NOMO-1 treated with DMSO at 0.1 percent for 48 hours (cell line): ENCODE data around the gene CELSR3.

Experiments
- DNase-seq: peaks from one replicate; lab custom pipeline; 2025; ENCODE audit not compliant: unreplicated experiment; lab: John Stamatoyannopoulos, UW

Gene CELSR3

GRCh38 chr3:48686538-48687219 lies 24.0 kb upstream of the CELSR3 start:
- DNase-seq: no peak

DNA sequence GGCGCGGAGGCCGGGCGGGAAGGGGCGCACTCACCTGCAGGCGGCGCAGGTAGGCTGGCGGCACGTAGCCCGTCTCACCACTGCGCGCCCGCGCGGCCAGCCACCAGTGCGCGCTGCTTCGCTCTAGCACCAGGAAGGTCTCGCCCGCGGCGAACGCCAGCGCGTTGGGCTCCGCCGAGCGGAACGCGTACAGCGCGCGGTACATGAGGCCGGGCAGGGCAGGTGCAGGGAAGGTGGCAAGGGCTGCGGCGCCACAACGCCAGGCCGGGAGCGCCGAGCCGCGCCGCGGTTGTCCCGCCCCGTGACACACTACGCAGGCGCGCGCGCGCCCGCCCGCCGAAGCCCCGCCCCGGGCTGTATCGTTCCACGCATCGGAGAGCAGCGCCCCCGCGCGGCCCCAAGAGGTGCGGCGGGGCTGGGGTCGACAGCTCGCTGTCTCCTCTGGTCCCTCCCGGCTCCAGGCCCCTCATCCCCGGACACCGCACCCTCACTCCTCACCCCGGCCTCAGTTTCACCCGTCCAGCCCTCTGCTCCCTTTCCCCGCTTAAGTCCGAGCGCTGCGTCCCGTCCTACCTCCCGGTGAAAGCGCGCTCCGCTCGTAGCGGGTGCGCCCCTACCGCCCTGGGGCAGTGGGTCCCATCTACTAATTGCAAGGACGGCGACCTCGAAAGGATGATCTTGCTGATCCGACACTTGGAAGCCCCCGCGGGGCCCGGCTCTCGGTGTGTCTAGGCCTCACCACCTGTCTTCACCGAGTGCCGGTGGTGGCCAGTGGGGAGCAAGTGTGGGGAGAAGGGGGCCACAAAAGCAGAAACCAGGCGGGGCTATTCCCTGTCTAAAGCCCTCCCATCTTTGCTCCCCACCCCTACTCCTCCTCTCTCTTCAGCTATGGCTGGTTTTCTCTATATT lies 23.2 kb upstream of the CELSR3 start, which contains the start of gene NCKIPSD:
NCKIPSD (minus strand) TSS at position 313 of the 909 bp plus-strand sequence; CDS start at position 205, 108 bp downstream.
- peak; percentile 71 for DNase-seq

GRCh38 chr3:48685293-48685602 lies 22.6 kb upstream of the CELSR3 start:
- DNase-seq: no peak

DNA sequence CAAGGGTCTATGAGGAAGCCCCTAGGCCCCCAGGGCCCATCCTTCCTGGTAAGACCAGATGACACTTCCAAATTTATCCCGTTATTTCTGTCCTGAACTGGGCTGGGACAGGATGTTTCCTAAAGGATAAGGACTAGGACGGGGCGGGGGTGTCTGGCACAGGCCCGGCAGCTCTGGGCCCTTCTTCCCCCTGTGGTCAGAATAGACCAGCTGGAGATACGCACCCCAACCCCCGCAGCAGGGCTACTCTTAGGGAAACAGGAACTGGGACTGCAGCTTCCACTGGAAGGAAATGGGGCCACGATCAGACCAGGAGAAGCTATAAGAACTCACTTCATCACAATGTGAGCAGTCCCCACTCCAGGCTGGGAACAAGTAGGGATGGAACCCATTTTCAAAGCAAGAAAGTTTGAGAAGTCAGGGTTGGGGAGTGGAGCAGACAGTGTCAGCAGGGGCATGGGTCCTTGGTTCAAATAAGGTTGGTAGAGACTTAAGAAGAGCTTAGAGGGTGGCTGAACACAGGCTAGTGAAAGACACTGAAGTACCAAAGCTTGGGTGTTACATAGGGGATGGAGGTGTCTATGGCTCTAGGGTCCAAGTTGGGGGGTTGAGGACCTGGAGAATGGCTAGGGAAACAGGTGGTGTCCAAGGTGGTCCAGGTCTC lies 21.9 kb upstream of the CELSR3 start:
- peak; percentile 22 for DNase-seq

- no peak for DNase-seq
Observed at GRCh38 chr3:48684054-48684349, 21.3 kb upstream of the CELSR3 start.

DNA sequence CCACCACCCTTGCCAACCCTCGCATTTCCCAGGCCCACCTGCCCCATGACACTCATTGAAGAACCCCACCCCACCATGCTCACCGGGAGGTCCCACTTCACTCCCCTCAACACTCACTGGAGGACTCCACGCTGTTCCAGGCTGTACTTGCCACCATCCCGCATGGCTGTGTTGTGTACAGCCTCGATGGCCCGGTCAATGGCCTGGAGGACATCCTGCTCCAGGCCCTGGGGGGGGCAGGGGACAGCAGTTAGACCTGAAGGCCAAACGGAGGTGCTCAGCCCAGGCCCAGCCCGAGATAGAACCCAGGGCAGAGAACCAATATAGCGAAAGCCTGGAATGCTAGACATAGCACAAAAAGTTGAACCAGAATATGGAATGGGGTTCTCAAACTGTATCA lies 20.1 kb upstream of the CELSR3 start:
- no peak for DNase-seq

DNA sequence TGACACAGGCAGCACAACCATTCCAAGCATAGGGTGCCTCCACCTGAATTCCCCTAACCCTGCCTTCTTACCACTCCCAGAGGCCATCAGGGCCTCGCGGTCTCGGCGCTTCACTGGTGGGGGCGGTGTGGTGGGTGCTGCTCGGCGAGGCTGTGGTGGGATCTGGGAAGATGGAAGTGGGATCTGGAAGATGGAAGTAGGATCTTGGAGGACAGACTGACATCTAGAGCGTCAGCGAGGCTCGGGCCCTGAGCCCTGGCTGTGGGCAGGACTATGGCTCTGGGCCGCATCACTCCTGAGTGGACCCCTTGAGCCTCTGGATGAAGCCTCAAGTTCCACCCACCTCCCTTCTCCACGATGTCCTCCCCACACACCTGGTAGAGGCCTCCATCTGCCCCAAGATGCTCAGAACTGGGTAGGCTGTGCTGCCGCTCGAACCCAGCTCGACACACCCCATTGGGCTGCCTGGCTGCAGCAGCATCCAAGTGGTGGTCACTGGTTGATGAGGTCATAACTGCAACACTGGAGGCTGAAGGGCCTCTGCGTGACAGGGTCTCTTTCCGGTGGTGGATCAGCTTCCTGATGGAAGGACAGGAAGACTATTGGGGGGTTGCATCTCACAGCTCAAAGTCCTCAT lies 19.4 kb upstream of the CELSR3 start:
- no peak for DNase-seq

DNA sequence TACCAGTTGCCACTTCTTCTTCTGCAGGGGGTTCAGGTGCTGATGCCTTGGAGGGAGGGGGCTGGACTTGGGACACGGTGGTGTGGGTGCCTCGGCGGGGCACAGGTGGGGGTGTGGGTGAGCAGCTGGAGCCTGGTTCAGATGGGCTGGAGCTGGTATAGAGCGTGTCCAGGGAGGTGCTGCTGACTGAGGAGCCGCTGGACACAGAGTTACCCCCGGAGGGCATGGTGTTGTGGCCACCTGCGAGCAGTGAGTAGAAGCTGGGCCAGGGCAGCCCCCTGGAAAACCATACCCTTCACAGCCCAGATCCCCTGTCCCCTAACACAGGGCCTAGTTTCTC lies 18.8 kb upstream of the CELSR3 start:
- no peak for DNase-seq

GRCh38 chr3:48680811-48681540 lies 18.3 kb upstream of the CELSR3 start:
- DNase-seq: no peak

DNA sequence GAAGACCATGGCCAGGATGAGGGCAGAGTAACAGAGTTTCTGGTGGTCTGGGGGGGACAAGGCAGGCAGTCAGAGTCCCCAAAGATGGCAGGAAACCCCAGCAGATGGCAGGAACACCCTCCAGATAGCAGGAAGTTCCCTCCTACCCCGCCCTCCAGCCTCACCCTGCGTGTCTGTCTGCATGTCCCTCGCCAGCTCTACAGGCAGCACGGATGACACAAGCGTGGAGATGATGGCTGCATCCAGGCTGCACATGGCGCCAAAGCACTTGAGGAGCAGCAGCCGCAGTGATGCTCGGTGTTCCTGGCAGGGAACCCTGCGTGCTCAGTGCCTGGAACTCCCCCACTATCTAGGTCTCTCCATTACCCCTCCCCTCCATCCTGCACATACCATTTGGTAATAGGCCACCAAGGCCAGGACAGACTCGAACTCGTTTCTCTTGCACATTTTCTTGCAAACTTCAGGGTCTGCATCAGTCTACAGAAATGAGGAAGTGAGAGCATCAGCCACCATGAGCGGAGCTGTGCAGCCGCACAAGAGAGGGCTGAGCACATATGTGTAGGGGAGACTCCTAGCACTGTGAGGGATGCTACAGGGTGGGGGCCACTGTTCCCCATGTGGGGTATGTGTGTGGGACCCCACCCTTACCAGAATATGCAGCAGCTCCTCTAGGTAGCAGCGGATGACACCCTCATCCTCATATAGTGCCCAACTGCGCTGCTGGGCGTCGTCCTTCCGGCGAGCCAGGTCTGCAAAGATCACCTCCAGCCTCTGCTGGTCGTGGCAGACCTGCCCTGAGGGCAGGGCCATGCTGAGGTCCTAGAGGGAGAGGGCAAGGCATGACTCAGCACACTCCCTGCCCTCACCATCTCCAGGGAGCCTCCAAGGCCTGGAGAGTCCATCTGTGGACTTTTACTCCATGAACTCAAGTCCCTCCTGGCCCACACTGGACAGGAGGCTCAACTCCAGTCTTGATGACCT lies 17.0 kb upstream of the CELSR3 start:
- DNase-seq: peak; percentile 23

DNA sequence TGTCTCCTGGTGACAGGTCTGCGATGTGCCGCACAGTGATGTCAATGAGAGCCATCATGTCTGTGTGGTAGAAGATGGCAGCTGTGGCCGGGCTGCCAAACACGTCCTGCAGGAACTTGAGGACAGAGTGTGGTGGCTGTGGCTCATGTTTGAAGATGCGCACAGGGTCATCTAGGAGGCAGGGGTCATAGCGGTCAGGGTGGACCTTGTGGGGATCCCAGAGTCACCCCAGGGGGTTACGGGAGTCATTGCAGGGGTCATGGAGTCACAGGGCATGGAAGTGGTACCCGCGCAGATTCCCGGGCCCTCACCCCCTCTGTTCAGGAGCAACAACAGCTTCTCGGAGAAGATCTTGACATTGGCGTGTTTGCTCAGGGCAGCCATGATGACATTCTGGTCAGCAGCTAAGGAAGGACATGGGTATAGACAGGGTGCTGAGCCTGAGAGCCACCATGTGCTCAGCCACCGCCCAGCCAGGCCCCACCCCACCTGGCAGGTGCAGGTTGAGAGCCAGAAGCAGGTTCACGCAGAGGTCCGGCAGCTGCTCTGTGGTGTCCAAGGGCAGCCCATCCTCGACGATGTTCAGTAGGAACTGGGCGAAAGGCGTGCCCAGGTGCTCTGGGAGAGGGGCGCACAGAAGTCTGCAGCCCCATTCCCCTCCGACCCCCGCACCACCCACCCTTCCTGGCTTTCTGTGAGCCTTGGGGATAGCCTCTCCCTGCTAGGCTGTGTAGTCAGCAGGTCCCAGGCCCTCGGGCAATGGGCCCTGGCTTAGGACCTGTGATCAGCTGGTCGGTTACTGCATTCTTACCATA lies 16.1 kb upstream of the CELSR3 start:
- DNase-seq: no peak

- DNase-seq: no peak
Observed at GRCh38 chr3:48678056-48678455, 15.4 kb upstream of the CELSR3 start.

GRCh38 chr3:48674505-48674904 lies 11.8 kb upstream of the CELSR3 start:
- DNase-seq: no peak

- no peak for DNase-seq
Observed at GRCh38 chr3:48672522-48672921, 9.8 kb upstream of the CELSR3 start.

DNA sequence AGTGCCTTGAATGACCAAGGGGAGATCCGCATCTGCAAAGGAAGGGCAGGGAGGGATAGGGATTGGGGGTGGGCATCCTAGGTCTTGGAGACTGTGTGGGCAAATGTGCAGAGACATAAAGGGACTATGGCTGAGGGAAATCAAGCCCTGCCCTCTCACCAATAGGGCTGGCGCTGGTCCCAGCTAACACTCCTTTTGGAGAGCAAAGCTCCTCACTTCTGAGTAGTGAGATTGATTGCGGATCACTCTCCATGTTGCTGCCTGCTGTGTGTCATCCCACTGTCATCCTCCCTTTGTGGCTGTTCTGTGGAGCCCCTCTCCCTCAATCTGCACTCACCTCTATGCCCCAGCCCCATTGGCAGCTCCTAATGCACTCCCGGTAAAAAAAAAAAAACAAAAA lies 2.2 kb upstream of the CELSR3 start:
- DNase-seq: no peak

GRCh38 chr3:48664313-48664644 lies 1.6 kb upstream of the CELSR3 start:
- no peak for DNase-seq

DNA sequence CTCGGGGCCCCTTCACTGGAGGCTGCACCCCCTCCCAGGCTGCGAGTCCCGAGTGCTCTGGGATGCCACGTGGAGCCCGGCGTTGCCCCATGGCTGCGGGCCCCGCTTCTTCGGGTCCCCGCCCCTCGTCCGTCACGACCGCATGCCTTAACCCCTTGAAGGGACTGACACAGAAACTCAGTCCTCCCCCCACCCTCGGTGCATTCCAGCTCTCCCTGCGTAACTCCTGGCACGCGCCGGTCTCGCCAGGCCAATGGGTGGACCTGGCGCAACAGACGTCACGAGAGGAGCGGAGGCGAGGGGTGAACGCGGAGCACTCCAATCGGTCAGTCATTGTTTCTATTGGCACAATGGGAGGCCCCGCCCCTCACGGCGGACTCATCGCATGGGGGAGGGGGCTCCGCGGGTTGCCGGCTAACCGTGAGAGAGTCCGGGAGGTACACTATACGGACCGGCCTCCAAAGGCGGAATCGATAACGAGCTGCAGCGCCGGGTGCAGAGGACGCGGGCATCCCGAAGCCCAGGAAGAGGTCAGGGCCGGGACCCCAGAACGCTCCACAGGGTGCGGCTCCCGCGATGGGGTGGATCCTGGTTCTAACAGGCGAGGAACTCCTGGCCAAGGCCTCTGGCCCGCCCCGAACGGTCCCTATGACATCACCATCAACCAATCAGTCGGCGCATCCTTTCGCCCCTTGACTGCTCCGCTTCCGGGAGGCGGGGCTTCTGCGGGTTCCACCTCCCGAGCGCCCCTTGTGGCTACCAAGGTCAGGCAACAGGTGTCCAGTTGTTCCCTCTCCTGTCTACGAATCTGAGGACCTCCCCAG lies 1.0 kb upstream of the CELSR3 start:
- peak; percentile 92 for DNase-seq

- DNase-seq: no peak
Observed at GRCh38 chr3:48662145-48662752, 437 bp downstream of the CELSR3 start.
